HG03571 (cell line): ENCODE measurements around the gene PPM1J.
A peak's percentile ranks its signal among the peaks of the same experiment; 100 is the strongest.
"Not testable (repeated sequence)": the region's sequence is repeated elsewhere in the genome, so short reads cannot be mapped to it uniquely, and the experiment has no call there.

Experiments
- ATAC-seq: cut with Tn5 transposase; IDR thresholded peaks from one replicate; pipeline ENCODE4 v1.9.1; 2021; ENCODE audit not compliant: unreplicated experiment

Gene PPM1J

DNA sequence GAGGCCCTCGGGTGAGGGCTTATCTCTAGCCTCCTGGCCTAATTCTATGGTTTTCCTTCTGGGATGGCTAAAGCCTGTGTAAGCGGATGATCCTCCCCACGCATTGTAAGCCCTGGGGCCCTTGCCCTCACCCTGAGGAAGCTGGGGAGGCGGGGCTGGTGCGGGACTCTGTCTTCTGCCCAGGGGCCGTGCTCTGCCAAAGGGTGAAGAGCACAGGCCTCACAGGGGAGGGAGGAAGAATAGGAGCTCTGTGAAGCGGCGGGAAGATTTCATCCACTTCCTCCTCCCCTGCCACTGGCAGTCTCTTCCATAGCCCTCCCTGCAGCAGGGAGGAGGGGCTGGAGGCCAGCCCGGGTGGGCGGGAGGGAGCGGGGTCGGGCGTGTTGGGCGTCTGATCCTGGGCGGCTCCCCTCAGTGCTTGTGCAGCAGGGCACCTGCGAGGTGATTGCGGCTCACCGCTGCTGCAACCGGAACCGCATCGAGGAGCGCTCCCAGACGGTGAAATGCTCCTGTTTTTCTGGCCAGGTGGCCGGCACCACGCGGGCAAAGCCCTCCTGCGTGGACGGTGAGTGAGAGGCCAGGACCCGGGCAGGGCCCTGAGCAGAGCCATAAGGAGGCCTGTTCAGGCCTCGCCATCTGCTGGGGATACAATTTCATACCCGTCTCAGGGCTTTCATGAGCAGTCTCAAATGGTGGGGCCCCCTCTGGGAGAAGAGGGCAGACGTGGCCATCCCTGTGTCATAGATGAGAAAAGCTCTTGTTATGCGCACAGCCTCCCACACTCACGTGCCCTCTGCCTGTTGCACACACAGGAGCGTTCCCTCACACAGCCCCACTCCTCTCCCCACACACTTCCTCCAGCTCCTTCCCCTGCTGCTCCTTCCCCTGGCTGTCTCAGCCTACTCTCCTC is 7.7 kb upstream of the PPM1J start:
- ATAC-seq = no peak

GRCh38 chr1:112721966-112722524 is 6.9 kb upstream of the PPM1J start:
- no peak for ATAC-seq

- not testable (repeated sequence) for ATAC-seq
Measured at GRCh38 chr1:112721294-112721693, 6.2 kb upstream of the PPM1J start.

DNA sequence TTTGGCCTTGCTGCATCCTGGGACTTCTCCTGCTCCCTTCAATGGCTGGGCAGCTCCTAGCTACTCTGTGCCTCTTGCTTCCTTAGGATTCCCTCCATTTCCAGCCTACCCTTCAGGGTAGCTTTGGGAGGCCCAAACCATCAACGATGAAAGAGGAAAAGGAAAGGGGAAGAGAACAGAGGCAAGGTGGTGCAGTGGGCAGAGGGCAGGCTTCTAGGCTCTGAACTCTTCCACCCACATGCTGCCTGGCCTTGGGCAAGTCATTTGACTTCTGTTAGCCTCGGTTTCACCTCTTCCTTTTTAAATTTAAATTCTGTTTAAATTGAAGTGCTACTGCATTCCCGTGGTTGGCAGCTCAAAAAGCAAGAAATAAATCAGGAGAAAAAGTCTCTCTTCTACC is 5.7 kb upstream of the PPM1J start:
- no peak for ATAC-seq

- ATAC-seq = no peak
Measured at GRCh38 chr1:112719706-112720105, 4.6 kb upstream of the PPM1J start.

GRCh38 chr1:112718691-112719418 is 3.7 kb upstream of the PPM1J start:
- no peak for ATAC-seq

DNA sequence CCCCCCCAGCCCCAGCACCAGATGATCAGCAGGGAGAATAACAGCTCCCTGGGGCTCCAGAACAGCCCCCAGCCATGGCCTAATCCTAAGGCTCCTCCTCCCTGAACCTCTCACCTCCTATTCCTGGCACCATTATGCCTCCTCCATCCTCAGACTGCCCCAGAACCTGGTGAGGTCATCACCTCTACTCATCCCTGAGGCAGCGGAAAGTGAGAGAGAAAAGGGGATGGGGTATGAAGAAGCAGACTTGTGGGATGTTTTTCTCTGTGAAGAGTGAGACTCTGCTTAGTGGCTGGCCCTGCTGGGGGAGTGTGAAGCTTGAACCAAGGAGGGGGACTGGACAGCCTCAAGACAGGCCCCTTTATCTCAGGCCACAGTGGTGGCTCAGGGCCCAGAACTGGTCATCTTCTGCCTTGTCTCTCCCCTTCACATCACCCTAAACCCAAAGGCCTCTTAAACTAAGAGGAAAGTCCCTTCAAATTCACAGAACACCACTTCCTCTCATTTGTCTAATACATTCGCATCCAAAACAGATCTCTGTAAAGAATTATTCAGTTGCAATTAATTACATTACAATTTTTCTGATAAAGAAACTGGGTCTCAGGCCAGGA is 2.2 kb upstream of the PPM1J start:
- no peak for ATAC-seq

- ATAC-seq = no peak
Measured at GRCh38 chr1:112716133-112716720, 1.1 kb upstream of the PPM1J start.

DNA sequence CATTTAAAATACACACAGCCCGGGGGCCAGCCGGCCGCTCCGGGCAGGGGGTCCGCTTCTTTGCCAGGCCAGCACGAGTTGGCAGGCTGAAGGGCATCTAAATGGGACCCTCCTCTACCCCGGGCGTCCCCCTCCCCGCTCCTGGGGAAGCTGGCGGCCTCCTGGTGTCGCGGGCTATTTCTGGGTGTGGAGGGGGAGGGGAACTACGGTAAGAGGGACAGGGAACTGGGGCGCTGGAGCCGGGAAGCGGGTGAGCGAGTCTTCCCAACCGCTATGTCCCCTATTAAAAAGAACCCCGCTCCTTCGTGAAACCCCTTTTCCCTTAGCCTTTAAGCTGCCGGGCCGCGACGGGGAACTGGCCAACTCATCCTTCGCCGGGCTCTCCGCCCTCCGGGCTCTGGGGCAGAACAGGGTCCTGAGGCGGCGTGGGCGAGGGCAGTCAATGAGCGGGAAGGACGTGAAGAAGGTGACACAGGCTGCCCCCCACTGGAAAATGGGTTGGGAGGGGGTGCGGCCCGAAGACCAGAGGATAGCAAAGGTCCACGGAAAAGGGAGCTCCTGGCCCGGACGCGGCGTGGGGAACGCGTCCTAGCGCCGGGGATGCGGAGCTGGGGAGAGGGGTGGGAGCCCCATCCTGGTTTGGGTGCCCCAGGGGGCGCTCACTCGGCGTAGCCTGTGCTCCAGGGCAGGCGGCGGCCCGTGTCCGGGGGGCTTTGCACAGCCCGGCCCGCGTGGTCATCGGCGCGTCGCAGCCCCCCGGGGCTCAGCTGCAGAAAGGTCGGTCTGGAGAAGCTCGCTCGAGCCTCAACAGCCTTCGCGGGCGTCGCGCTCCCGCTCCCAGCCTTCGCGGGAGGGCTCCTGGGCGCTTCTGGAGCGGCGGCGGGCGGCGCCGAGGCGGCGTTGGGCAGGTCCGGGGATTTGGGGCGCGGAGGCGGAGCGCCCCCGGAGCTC is 544 bp downstream of the PPM1J start:
- ATAC-seq = peak; percentile 3

DNA sequence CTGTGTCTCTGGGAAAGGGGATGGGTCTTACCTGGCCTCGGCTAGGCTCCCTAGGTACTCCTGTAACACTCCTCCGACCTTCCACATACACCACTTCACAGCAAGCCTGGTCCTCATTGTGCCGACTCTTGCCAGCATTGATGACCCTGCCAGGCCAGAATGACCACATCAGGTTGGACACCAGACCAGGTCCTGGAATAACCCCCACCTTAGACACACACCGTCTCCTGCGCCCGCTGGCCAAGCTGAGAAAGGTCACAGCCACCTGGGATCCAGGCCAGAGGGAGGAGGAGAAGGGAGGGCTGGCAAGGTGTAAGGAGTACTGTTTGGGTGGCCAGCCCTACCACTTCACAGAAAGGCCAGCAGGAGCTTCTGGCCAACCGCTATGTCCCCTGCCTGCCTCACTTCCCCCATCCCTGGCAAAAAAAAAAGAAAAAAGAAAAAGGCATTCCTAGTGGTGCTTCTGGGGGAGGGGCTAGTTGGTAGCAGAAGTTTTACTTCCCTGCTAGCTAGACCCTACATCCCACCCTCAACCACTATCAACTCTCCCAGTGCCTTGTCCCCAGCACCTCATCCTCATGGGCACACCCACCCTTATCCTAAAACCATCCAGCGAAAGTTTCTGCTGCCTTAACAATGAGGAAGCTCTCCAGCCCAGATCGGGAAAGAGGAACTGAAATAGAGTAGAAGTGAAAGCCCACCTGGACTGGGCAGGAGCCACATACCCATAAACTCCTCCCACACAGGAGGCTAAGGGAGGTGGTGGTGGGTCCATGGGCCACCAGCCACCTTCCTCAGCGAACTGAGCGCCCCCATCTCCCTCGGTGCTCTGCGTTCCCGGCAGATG is 1.4 kb downstream of the PPM1J start:
- ATAC-seq = no peak

GRCh38 chr1:112712701-112713128 is 2.4 kb downstream of the PPM1J start:
- ATAC-seq = no peak

- no peak for ATAC-seq
Measured at GRCh38 chr1:112712191-112712590, 2.9 kb downstream of the PPM1J start.

DNA sequence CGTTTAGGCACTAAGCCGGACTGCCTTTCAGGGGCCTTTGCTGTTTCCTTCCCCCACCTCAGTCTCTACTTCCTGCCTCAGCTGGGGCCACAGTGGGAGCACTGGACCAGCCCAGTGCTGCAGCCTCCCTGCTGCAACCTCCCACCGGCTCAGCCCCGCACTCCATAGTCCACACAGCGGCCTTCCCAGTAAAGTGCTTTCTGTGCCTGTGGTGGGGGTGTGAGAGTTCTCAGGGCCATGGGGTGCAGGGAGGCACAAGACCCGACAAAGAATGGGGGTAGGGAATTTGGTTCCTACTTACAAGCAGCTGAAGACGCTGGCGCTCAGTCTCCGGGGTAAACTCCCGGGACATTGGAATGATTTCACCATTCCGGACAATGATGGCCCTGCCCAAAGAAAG is 3.5 kb downstream of the PPM1J start:
- ATAC-seq = no peak

DNA sequence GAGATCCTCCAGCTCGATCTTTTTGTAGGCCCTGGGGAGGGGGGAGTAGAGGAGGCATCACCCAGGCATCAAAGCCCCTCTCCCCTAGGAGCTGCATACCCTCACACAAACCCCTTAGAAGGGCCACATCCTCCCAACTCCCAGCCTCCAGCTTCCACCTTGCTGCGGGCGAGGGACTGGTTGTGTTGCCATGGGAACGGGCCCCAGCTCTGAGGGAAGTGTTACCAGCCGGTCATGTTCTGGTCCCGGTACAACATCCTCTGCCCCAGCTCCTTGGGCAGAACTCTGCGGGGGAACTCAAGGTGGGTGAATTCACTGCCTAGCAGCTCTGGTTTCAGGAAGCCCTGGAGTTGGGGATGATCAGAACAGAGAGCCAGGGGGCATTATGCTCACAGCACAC is 4.1 kb downstream of the PPM1J start:
- no peak for ATAC-seq

DNA sequence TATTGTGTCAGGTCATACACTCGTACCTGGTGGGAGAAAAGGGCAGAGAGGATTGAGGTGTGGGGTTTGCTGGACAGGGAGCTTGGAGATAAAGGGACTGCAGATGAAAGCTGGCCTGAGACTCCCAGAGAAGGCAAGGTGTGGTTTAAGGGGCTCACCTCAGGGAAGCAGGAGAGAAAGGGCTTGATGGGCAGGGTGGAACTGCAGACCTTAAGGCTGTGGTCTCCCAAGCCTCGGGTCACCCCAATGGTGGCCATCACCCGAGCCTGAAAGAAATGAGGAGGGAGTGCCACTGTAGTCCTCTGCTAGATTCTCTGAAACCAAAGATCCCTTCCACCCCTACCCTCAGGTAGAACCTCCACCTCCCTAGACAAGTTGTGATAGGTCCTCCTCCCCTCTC is 4.5 kb downstream of the PPM1J start:
- no peak for ATAC-seq

DNA sequence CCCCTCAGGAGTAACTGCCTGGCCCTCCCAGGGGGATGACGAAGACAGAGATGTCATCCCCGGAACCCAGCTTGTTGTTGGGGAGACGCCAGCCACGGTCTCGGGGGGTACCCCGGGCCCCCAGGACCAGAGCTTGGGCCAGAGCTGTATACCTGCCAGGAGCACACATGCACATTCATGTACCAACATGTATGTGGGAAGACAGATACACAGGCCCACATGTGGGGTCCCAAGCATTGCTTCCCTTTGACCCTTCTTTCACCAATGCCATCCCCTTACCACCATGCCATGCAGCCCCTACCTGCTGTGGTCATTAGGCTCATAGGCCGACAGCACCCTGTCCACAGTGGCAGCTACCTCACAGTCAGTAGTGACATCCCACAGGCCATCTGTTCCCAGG is 5.0 kb downstream of the PPM1J start:
- no peak for ATAC-seq

GRCh38 chr1:112708489-112708888 is 6.6 kb downstream of the PPM1J start:
- ATAC-seq = no peak

DNA sequence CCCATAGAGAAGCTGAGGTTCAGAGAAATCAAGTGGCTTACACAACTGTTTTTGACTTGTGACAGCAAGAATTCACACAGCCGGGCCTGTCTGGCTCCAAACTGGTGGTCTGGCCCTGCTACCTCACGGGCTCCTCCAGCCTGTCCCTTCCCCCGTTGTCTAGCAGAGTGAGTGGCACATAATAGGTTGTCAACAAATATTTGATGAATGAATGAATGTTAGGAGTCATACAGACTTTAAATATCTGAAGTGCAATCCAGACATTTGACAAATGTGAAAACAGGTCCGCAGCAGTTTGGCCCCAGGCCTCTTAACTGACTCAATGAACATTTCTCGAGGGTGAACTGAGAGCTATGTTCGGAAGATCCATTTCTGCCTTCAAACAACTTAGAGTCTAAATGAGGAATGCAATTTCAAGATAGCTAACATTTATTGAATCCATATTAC is 7.1 kb downstream of the PPM1J start:
- no peak for ATAC-seq
